ENCODE results near the gene ARMH2. TPM values are rescaled to one million over a fixed set of nuclear protein-coding genes. Genes with fewer than 3 reads are reported as not detected.

The ARMH2 gene
- polyA plus RNA-seq, 3 donors, result 0.34 to 0.71 TPM; not detected in 1

- Mint-ChIP-seq H3K27ac (peak overlapping the region in 4 of 7 donors; percentile 20 to 87 (median 40)), H3K4me1 (no peaks in the 10 kb centered on the region), H3K9me3 (no peaks in the 10 kb centered on the region), H3K36me3 (peaks cover 55 to 74% of the 10 kb centered on the region in 2 donors), H3K27me3 (ENCODE audit: low read depth in 3 of 3) (peaks cover 0 to 3% (median 0%) of the 10 kb centered on the region in 3 donors), H3K4me3 (no peak overlapping the region)
- Histone ChIP-seq H3K36me3 (replicated peaks in 1 of 2; ENCODE audit: control insufficient read depth in 1 of 2, insufficient read depth in 2 of 2, low read length in 2 of 2) (peaks cover 56 to 60% of the 10 kb centered on the region in 2 donors), H3K4me3 (replicated peaks in 1 of 3; ENCODE audit: low read depth in 2 of 3, low read length in 3 of 3) (no peak overlapping the region), H3K79me2 (ENCODE audit: insufficient read depth, low read length) (no peaks in the 10 kb centered on the region), H3K4me2 (replicated peaks; ENCODE audit: extremely low read depth, low read length, poor library complexity, severe bottlenecking) (no peak overlapping the region), H4K20me1 (ENCODE audit: insufficient read depth, low read length) (peaks cover 54% of the 10 kb centered on the region), H2AFZ (ENCODE audit: insufficient read depth, low read depth, low read length, poor library complexity, severe bottlenecking) (no peak overlapping the region), H3K9ac (ENCODE audit: insufficient read depth, low read length, poor library complexity, severe bottlenecking) (no peak overlapping the region), H3K9me3 (replicated peaks in 1 of 2; ENCODE audit: control insufficient read depth in 1 of 2, insufficient read depth in 1 of 2, low read length in 2 of 2) (no peaks in the 10 kb centered on the region), H3K27me3 (ENCODE audit: control insufficient read depth in 2 of 2, insufficient read depth in 2 of 2, low read length in 2 of 2) (no peaks in the 10 kb centered on the region), H3K4me1 (ENCODE audit: control insufficient read depth in 1 of 2, insufficient read depth in 2 of 2, low read length in 2 of 2) (no peaks in the 10 kb centered on the region), H3K27ac (ENCODE audit: low read depth in 1 of 2, low read length in 2 of 2) (peak overlapping the region in 1 of 2 donors; percentile 29)
- TF ChIP-seq CTCF (IDR thresholded peaks at IDR 0.05), result no peak
- intact Hi-C loops (cut with micrococcal nuclease), result no loop called here
- no peak for DNase-seq
- 94% methylated on average over 2 of the region's 8 CpGs for WGBS (ENCODE audit: insufficient coverage)
These were observed 3.7 kb upstream of the ARMH2 start for GRCh38 chr6:24802271-24803059.

GRCh38 chr6:24799541-24799915 is 811 bp upstream of the ARMH2 start:
- WGBS (ENCODE audit: insufficient coverage), result 30% methylated on average over 1 of the region's 1 CpG
- no peak overlapping the region for H2AFZ ChIP-seq (ENCODE audit: insufficient read depth, low read depth, low read length, poor library complexity, severe bottlenecking)
- Mint-ChIP-seq H3K4me1 (no peaks in the 10 kb centered on the region), H3K36me3 (peaks cover 29 to 45% of the 10 kb centered on the region in 2 donors), H3K27me3 (ENCODE audit: low read depth in 3 of 3) (peaks cover 0 to 3% (median 0%) of the 10 kb centered on the region in 3 donors), H3K4me3 (no peak overlapping the region), H3K27ac (peak overlapping the region in 5 of 7 donors; percentile 0 to 21 (median 13)), H3K9me3 (no peaks in the 10 kb centered on the region)
- H3K9me3 ChIP-seq (replicated peaks in 1 of 2; ENCODE audit: control insufficient read depth in 1 of 2, insufficient read depth in 1 of 2, low read length in 2 of 2), result no peaks in the 10 kb centered on the region
- no peaks in the 10 kb centered on the region for H3K27me3 ChIP-seq (ENCODE audit: control insufficient read depth in 2 of 2, insufficient read depth in 2 of 2, low read length in 2 of 2)
- no peaks in the 10 kb centered on the region for H3K4me1 ChIP-seq (ENCODE audit: control insufficient read depth in 1 of 2, insufficient read depth in 2 of 2, low read length in 2 of 2)
- H3K4me3 ChIP-seq (replicated peaks in 1 of 3; ENCODE audit: low read depth in 2 of 3, low read length in 3 of 3), result no peak overlapping the region
- H4K20me1 ChIP-seq (ENCODE audit: insufficient read depth, low read length), result peaks cover 25% of the 10 kb centered on the region
- no peak for DNase-seq
- peaks cover 26 to 30% of the 10 kb centered on the region in 2 donors for H3K36me3 ChIP-seq (replicated peaks in 1 of 2; ENCODE audit: control insufficient read depth in 1 of 2, insufficient read depth in 2 of 2, low read length in 2 of 2)
- H3K9ac ChIP-seq (ENCODE audit: insufficient read depth, low read length, poor library complexity, severe bottlenecking), result no peak overlapping the region
- intact Hi-C loops (cut with micrococcal nuclease), result no loop called here
- no peak overlapping the region for H3K4me2 ChIP-seq (replicated peaks; ENCODE audit: extremely low read depth, low read length, poor library complexity, severe bottlenecking)
- no peak overlapping the region for H3K27ac ChIP-seq (ENCODE audit: low read depth in 1 of 2, low read length in 2 of 2)
- no peak for TF ChIP-seq CTCF (IDR thresholded peaks at IDR 0.05)
- H3K79me2 ChIP-seq (ENCODE audit: insufficient read depth, low read length), result no peaks in the 10 kb centered on the region

Measured in CD14-positive monocyte (primary cell).